ENCODE data around the gene KCNK15. TPM values are rescaled to one million over a fixed set of nuclear protein-coding genes. Genes with fewer than 3 reads are reported as not detected.

Gene KCNK15
- total and polyA plus RNA-seq, 9 of the 15 experiments (the other 6 are each of a cell fraction or from before 2014, with no cell fraction given) = 0.03 to 0.30 (median 0.17) TPM; not detected in 5

GRCh38 chr20:44735816-44736169 lies 9.9 kb upstream of the KCNK15 start (continued):
- TF ChIP-seq YY1 (IDR thresholded peaks at IDR 0.05; ENCODE audit: borderline replicate concordance in 1 of 3, control insufficient read depth in 1 of 3, extremely low read depth in 1 of 3, insufficient read depth in 3 of 3, insufficient read length in 1 of 3, insufficient replicate concordance in 2 of 3, low read depth in 1 of 3, low read length in 2 of 3) = no peak
- no peak for TF ChIP-seq CBX2 (IDR thresholded peaks at IDR 0.05; ENCODE audit: insufficient read depth, low read length, poor library complexity, severe bottlenecking)
- no peak for TF ChIP-seq ZNF280B (CRISPR knock-in tag; IDR thresholded peaks at IDR 0.05)
- TF ChIP-seq E2F4 (CRISPR knock-in tag; IDR thresholded peaks at IDR 0.05; ENCODE audit: low read depth) = no peak
- no peak for TF ChIP-seq L3MBTL2 (IDR thresholded peaks at IDR 0.05)
- TF ChIP-seq NR2F6 (CRISPR knock-in tag; IDR thresholded peaks at IDR 0.05) = no peak
- 0 out of 2 replicates have a peak, but pooled peaks have one; percentile 17 for TF ChIP-seq ILK (tag; IDR thresholded peaks at IDR 0.05; ENCODE audit: borderline replicate concordance, low read depth)
- TF ChIP-seq OTX1 (CRISPR knock-in tag; IDR thresholded peaks at IDR 0.05) = no peak
- no peak for TF ChIP-seq IRF1 (CRISPR knock-in tag; IDR thresholded peaks at IDR 0.05; ENCODE audit: borderline replicate concordance)
- no peak for TF ChIP-seq MYBL2 (IDR thresholded peaks at IDR 0.05; ENCODE audit: low read depth)
- TF ChIP-seq MYBL2 (CRISPR knock-in tag; IDR thresholded peaks at IDR 0.05; ENCODE audit: borderline replicate concordance) = no peak
- TF ChIP-seq, protein P1, sequence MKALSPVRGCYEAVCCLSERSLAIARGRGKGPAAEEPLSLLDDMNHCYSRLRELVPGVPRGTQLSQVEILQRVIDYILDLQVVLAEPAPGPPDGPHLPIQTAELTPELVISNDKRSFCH (CRISPR knock-in tag; IDR thresholded peaks at IDR 0.05) = no peak
- TF ChIP-seq, protein P1 (tag; IDR thresholded peaks at IDR 0.05) = no peak; the same call in 1 of the 2 replicates
- no peak for TF ChIP-seq TCF3 (CRISPR knock-in tag; IDR thresholded peaks at IDR 0.05)
- 0 out of 2 replicates have a peak, but pooled peaks have one; percentile 50 for TF ChIP-seq ZNF311 (CRISPR knock-in tag; IDR thresholded peaks at IDR 0.05)
- TF ChIP-seq FOXJ2 (tag; IDR thresholded peaks at IDR 0.05) = 0 out of 2 replicates have a peak, but pooled peaks have one; percentile 20
- TF ChIP-seq DACH1 (IDR thresholded peaks at IDR 0.05; ENCODE audit: partially characterized antibody) = no peak
- TF ChIP-seq, protein P2, sequence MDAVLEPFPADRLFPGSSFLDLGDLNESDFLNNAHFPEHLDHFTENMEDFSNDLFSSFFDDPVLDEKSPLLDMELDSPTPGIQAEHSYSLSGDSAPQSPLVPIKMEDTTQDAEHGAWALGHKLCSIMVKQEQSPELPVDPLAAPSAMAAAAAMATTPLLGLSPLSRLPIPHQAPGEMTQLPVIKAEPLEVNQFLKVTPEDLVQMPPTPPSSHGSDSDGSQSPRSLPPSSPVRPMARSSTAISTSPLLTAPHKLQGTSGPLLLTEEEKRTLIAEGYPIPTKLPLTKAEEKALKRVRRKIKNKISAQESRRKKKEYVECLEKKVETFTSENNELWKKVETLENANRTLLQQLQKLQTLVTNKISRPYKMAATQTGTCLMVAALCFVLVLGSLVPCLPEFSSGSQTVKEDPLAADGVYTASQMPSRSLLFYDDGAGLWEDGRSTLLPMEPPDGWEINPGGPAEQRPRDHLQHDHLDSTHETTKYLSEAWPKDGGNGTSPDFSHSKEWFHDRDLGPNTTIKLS (IDR thresholded peaks at IDR 0.05; ENCODE audit: borderline replicate concordance, low read depth) = no peak
- no peak for TF ChIP-seq E2F6 (IDR thresholded peaks at IDR 0.05; ENCODE audit: borderline replicate concordance in 1 of 2, extremely low read depth in 1 of 2, insufficient read depth in 1 of 2, insufficient read length in 1 of 2, low read depth in 1 of 2, low read length in 1 of 2, poor library complexity in 1 of 2, severe bottlenecking in 1 of 2)
- no peak for TF ChIP-seq SMC3 (conservative IDR thresholded peaks at IDR 0.05; ENCODE audit: insufficient read depth, low read depth, low read length)
- no peak for TF ChIP-seq ZNF232 (CRISPR knock-in tag; IDR thresholded peaks at IDR 0.05)
